Smooth muscle cell (in vitro differentiated cells): ENCODE results near the gene HLCS. TPM values are rescaled to one million over a fixed set of nuclear protein-coding genes. Genes with fewer than 3 reads are reported as not detected.

ENCODE experiments used
- DNase-seq: peaks from one replicate; lab custom pipeline; 2025; ENCODE audit not compliant: unreplicated experiment; lab: John Stamatoyannopoulos, UW
- H2AFZ ChIP-seq: fragments of 200-600 bp; sonication (generic); 2 replicates; pipeline ENCODE4 v1.6.0; 2016; ENCODE audit warnings: antibody characterized with exemption, low read depth, mild to moderate bottlenecking
- H3F3A ChIP-seq: fragments of 200-600 bp; sonication (generic); 2 replicates; pipeline ENCODE4 v1.6.0; 2017; ENCODE audit warnings: antibody characterized with exemption, low read depth
- H3K27ac ChIP-seq: fragments of 200-600 bp; sonication (generic); 2 replicates; pipeline ENCODE4 v1.5.1; 2016; ENCODE audit warnings: low read depth, mild to moderate bottlenecking
- H3K27me3 ChIP-seq: fragments of 200-600 bp; sonication (generic); 2 replicates; pipeline ENCODE4 v1.6.1; 2016; ENCODE audit warnings: low read depth, mild to moderate bottlenecking
- H3K36me3 ChIP-seq: fragments of 200-600 bp; sonication (generic); 2 replicates; pipeline ENCODE4 v1.5.1; 2016; ENCODE audit warnings: low read depth
- H3K4me1 ChIP-seq: fragments of 200-600 bp; sonication (generic); 2 replicates; pipeline ENCODE4 v1.5.1; 2016; ENCODE audit warnings: low read depth
- H3K4me2 ChIP-seq: fragments of 200-600 bp; sonication (generic); 2 replicates; pipeline ENCODE4 v1.6.0; 2016; ENCODE audit warnings: mild to moderate bottlenecking
- H3K4me3 ChIP-seq: fragments of 200-600 bp; sonication (generic); 2 replicates; pipeline ENCODE4 v1.5.1; 2016; ENCODE audit warnings: mild to moderate bottlenecking
- H3K79me2 ChIP-seq: fragments of 200-600 bp; sonication (generic); 2 replicates; pipeline ENCODE4 v1.6.0; 2016; ENCODE audit warnings: low read depth, mild to moderate bottlenecking
- H3K9ac ChIP-seq: fragments of 200-600 bp; sonication (generic); 2 replicates; pipeline ENCODE4 v1.6.0; 2016; ENCODE audit warnings: low read depth
- H3K9me3 ChIP-seq: fragments of 200-600 bp; sonication (generic); replicated peaks from 2 replicates; pipeline ENCODE4 v1.5.1; 2016; ENCODE audit warnings: low read depth
- H4K20me1 ChIP-seq: fragments of 200-600 bp; sonication (generic); 2 replicates; pipeline ENCODE4 v1.6.0; 2016; ENCODE audit warnings: low read depth
- CTCF ChIP-seq: fragments of 200-600 bp; sonication (generic); IDR thresholded peaks from 2 replicates; pipeline ENCODE4 v1.5.1; 2017; ENCODE audit warnings: borderline replicate concordance, mild to moderate bottlenecking, antibody characterized with exemption; ENCODE audit not compliant: insufficient read depth, poor library complexity, severe bottlenecking
- WGBS: methylation state at CpG from one replicate; pipeline ENCODE4 v1.1.7; 2016; ENCODE audit warnings: low lambda C conversion rate; 5-methylcytosine and 5-hydroxymethylcytosine counted together
- polyA plus RNA-seq: library from polyadenylated mRNA; unstranded; fragments of >200 nt; fragmentation: Nextera tagmentation; extraction: Ambion mirVana; gene quantifications from 2 replicates; pipeline ENCODE4 v1.2.1, GENCODE V29; 2016
- total RNA-seq: library from RNA; depleted of rRNA; stranded (reverse); fragments of >200 nt; gene quantifications from 2 replicates; pipeline ENCODE4 v1.2.3, GENCODE V29; 2014

Gene HLCS
- total and polyA plus RNA-seq, 2 experiments from 2014 or later = 7.5 to 20.6 TPM

GRCh38 chr21:36803051-36803645, 163.3 kb downstream of the HLCS start:
- H3K4me2 ChIP-seq = no peak overlapping the region
- no peaks in the 10 kb centered on the region for H3K36me3 ChIP-seq
- no peak for DNase-seq
- H2AFZ ChIP-seq = no peak overlapping the region
- 96% methylated on average over 13 of the region's 13 CpGs for WGBS
- no peaks in the 10 kb centered on the region for H3K79me2 ChIP-seq
- no peaks in the 10 kb centered on the region for H3K9me3 ChIP-seq
- H3K4me1 ChIP-seq = no peaks in the 10 kb centered on the region
- no peak for TF ChIP-seq CTCF
- no peak overlapping the region for H3K4me3 ChIP-seq
- H3K9ac ChIP-seq = no peak overlapping the region
- no peaks in the 10 kb centered on the region for H3K27me3 ChIP-seq
- no peak overlapping the region for H3K27ac ChIP-seq
- no peaks in the 10 kb centered on the region for H3F3A ChIP-seq
- no peaks in the 10 kb centered on the region for H4K20me1 ChIP-seq

GRCh38 chr21:36800734-36801133, 165.7 kb downstream of the HLCS start:
- Histone ChIP-seq H3K36me3 (no peaks in the 10 kb centered on the region), H3K79me2 (no peaks in the 10 kb centered on the region), H3K27ac (no peak overlapping the region), H3K9me3 (no peaks in the 10 kb centered on the region), H3K4me1 (no peaks in the 10 kb centered on the region), H3K9ac (no peak overlapping the region), H3F3A (no peaks in the 10 kb centered on the region), H3K4me3 (no peak overlapping the region), H4K20me1 (no peaks in the 10 kb centered on the region), H2AFZ (no peak overlapping the region), H3K27me3 (no peaks in the 10 kb centered on the region), H3K4me2 (no peak overlapping the region)
- no peak for DNase-seq
- 97% methylated on average over 4 of the region's 4 CpGs for WGBS
- no peak for TF ChIP-seq CTCF

GRCh38 chr21:36799869-36800268, 166.6 kb downstream of the HLCS start:
- Histone ChIP-seq H3K79me2 (no peaks in the 10 kb centered on the region), H3K4me1 (no peaks in the 10 kb centered on the region), H3K27ac (no peak overlapping the region), H2AFZ (no peak overlapping the region), H3K36me3 (no peaks in the 10 kb centered on the region), H4K20me1 (no peaks in the 10 kb centered on the region), H3K4me3 (no peak overlapping the region), H3K9ac (no peak overlapping the region), H3K9me3 (no peaks in the 10 kb centered on the region), H3F3A (no peaks in the 10 kb centered on the region), H3K27me3 (no peaks in the 10 kb centered on the region), H3K4me2 (no peak overlapping the region)
- no peak for TF ChIP-seq CTCF
- DNase-seq = no peak
- 95% methylated on average over 5 of the region's 5 CpGs for WGBS

- Histone ChIP-seq H2AFZ (no peak overlapping the region), H3K4me3 (no peak overlapping the region), H3K4me1 (no peaks in the 10 kb centered on the region), H3K27me3 (no peaks in the 10 kb centered on the region), H3F3A (no peaks in the 10 kb centered on the region), H3K9me3 (no peaks in the 10 kb centered on the region), H3K36me3 (no peaks in the 10 kb centered on the region), H4K20me1 (no peaks in the 10 kb centered on the region), H3K79me2 (no peaks in the 10 kb centered on the region), H3K27ac (no peak overlapping the region), H3K9ac (no peak overlapping the region), H3K4me2 (no peak overlapping the region)
- no peak for DNase-seq
- no peak for TF ChIP-seq CTCF
These were observed 168.0 kb downstream of the HLCS start for GRCh38 chr21:36798491-36798890.
